ENCODE data around the gene TMEM132E.
"Not testable (repeated sequence)": the region's sequence is repeated elsewhere in the genome, so short reads cannot be mapped to it uniquely, and the experiment has no call there.

The TMEM132E gene

GRCh38 chr17:34579017-34579946 lies at the start of gene TMEM132E:
TSS of gene TMEM132E (plus strand) at chr17:34579582. CDS start at chr17:34581077, 1,495 bp downstream.
- DNase-seq = no peak

DNA sequence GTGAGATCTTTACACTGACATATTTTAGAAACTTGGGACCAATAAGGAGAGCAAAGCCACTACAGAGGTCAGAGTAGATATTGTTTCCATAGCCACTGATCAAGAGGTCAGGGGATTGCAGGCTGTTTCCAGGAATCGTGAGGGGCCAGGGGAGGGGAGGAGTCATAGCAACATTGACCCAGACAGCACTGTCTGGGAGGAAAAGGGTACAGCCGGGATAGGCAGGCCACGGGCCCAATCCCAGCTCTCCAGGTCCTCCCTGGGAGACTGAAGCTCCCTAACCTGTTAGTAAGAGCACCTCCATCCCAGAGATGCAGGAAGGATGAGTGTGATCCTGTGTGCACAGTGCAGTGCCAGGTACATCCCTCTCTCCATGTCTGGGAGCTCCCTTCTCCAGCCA lies 48.5 kb upstream of the TMEM132E start:
- DNase-seq = no peak

DNA sequence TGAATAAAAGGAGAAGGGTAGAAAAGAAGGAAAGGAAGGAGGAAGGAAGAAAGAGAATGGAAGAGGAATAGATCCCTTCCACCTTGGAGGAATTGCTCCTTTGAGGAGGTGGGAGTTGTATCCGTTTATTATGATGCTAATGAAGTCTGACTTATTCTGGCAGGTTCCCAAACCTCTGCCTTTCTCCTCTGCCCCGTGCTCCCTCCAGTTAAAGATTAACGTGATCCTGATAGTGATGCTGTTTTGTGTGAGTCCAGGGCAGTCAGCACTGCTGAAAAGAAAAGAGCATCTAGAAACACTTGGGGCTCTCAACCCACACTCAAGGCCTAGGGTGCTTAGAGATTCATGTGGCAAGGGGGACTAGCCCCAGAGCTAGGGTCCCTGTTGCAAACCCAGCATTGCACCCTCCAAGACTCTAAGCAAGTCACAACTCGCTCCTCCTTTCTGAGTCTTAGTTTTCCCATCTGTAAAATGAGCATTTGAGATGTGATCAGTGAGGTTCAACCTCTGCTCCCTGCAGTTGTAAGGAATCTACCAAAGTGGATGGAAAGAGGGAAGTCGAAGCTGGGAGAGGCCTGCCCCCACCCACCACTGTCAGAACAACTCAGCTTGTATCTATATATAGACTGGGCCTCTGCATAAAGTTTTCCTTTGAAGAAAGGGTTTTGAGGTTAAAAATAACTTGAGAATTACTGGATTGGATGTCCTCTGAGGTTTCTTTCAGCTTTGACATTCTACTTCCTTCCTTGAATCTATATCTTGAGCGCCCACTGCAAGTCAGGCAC lies 46.9 kb upstream of the TMEM132E start:
- DNase-seq = no peak

- DNase-seq = no peak
These were observed 45.4 kb upstream of the TMEM132E start for GRCh38 chr17:34533806-34534527.

GRCh38 chr17:34537445-34537844 lies 41.9 kb upstream of the TMEM132E start:
- no peak for DNase-seq

- not testable (repeated sequence) for DNase-seq
These were observed 40.8 kb upstream of the TMEM132E start for GRCh38 chr17:34538582-34538981.

DNA sequence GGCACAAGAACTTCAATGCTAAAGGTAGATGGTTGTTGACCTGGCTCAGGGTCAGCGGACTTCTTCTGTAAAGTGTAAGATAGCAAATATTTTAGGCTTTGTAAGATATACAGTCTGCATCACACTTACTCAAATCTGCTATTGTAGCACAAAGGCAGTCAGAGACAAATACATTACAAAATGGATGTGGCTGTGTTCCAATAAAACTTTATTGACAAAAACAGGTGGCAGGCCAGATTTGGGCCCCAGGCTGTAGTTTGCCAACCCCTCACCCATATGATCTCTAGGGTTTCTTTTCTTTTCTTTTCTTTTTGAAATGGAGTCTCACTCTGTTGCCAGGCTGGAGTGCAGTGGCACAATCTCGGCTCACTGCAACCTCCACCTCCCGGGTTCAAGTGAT lies 39.5 kb upstream of the TMEM132E start:
- no peak for DNase-seq

- DNase-seq = peak; percentile 47
These were observed 36.6 kb upstream of the TMEM132E start for GRCh38 chr17:34542700-34543336.

GRCh38 chr17:34547453-34548063 lies 31.8 kb upstream of the TMEM132E start:
- no peak for DNase-seq

GRCh38 chr17:34549966-34550365 lies 29.4 kb upstream of the TMEM132E start:
- DNase-seq = no peak

- no peak for DNase-seq
These were observed 25.5 kb upstream of the TMEM132E start for GRCh38 chr17:34553907-34554306.

DNA sequence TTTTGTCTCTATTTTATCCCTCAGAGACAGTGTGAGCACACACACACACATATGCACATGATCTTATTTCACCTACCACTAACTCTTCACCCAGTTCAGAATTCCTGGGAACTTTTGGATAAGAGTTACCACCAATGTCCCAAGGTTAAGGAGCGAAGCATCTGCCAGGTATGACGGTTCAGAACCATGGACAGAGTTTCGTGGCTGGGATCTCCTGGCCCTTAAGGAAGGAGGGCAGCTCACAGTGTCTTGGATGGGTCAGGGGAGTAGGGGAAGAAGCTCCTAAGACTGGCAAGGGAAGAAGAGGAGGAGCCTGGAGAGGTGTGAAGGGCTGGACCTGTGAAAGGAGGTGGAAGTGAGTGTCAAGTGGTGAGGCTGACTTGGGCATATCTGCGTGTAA lies 23.0 kb upstream of the TMEM132E start:
- no peak for DNase-seq

- no peak for DNase-seq
These were observed 22.5 kb upstream of the TMEM132E start for GRCh38 chr17:34556931-34557330.

DNA sequence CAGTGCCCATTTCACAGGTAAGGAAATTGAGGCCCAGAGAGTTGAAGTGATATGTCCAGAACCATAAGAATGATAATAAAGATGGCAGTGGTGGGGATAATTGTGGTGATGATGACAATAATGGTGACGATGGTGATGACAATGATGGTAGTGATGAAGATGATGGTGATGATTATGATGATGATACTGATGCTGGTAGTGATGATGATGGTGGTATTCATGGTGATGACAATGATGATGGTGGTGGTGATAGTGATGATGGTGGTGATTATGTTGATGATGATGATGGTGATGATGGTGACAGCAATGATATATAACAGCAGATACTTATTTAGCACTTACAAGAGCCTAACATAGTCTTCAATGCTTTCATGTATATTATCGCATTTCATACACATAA lies 18.1 kb upstream of the TMEM132E start:
- no peak for DNase-seq

- no peak for DNase-seq
These were observed 17.0 kb upstream of the TMEM132E start for GRCh38 chr17:34562387-34562786.

- no peak for DNase-seq
These were observed 13.7 kb upstream of the TMEM132E start for GRCh38 chr17:34565713-34566112.

DNA sequence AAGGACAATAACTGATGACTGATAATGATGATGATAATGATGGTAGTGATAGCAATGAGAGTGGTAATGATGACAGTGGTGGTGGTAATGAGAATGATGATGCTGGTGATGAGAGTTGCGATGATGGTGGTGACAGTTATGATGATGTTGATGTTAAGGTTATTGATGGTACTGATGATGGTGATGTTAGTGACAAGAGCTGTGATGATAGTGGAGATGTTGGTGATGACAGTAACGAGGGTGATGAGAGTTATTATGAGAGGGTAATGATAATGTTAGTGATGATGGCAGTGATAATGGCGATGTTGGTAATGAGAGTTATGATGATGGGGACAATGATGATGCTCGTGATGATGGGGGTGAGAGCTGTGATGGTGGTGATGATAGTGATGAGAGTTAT lies 13.2 kb upstream of the TMEM132E start:
- DNase-seq = no peak

DNA sequence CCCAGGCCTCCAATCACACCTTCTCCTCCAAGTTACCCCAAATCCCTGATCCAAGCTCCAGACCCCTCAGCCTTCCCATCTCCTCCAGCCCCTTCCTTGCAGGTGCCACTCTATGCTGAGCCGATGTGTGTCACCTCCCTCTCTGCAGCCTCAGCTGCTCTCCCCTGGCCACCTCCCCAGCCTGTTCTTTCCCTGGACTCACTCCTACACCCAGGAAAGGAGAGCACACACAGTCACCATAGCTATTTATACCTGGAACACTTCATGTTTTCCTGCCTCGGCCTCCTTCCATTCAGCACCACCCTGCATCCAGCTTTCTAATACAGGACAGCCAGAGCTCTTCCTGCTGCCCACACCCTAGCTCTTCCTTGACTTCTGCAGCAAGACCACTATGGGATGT lies 12.5 kb upstream of the TMEM132E start:
- no peak for DNase-seq

DNA sequence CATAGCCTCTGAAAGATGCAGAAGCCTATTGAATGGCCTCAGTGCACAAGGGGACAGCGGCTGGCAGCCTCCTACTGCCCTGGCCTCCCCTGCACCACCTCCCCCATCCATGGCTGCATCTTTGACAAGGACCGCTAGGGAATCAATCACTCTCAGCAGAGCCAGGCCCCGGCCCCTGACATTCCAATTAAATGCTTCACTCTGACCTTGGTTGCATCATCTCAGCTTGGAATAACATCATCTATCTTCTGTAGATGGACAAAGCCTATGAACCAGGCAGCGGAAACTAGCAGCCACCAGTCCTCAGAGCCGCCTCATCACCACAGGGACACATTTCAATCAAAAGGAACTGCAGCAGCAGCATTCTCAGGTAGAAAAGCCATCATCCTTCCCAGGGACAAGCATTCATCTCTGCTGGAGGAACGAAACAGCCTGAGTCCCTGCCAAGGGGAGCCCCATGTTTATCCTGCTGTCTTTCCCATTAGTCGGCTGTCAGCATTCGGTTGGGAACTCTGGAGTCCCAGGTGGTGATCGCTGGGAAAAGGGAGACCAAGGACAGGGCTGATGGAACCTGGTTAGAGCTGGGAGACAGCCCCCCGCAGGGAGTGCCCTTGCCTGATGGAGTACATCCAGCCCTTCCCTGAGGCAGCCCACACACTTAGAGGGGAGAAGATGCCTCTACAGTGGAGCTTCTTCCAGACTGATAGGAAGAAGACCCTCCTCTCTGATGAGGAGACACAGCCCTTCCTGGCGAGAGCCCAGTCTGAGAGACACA lies 11.5 kb upstream of the TMEM132E start:
- DNase-seq = no peak

- no peak for DNase-seq
These were observed 10.4 kb upstream of the TMEM132E start for GRCh38 chr17:34568953-34569352.

- no peak for DNase-seq
These were observed 9.8 kb upstream of the TMEM132E start for GRCh38 chr17:34569591-34569990.

DNA sequence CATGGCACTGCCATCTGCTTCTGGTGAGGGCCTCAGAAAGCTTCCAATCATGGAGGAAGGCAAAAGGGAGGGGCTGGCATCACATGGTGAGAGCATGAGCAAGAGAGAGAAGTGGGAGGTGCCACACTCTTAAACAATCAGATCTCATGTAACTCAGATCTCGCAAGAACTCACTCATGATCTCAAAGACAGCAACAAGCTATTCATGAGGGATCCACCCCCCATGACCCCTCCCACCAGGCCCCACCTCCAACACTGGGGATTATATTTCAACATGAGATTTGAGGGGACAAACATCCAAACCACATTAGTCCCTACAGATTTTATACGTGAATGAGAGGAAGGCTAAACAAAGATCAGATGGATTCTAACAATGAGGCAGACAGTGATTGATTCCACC lies 8.9 kb upstream of the TMEM132E start:
- no peak for DNase-seq
